Activated naive CD4-positive, alpha-beta T cell (primary cell): ENCODE measurements around the gene VPS11.

ENCODE experiments used
- DNase-seq, 4 experiments: peaks; one replicate each; lab custom pipeline; 2025; lab: John Stamatoyannopoulos, UW

The VPS11 gene

DNA sequence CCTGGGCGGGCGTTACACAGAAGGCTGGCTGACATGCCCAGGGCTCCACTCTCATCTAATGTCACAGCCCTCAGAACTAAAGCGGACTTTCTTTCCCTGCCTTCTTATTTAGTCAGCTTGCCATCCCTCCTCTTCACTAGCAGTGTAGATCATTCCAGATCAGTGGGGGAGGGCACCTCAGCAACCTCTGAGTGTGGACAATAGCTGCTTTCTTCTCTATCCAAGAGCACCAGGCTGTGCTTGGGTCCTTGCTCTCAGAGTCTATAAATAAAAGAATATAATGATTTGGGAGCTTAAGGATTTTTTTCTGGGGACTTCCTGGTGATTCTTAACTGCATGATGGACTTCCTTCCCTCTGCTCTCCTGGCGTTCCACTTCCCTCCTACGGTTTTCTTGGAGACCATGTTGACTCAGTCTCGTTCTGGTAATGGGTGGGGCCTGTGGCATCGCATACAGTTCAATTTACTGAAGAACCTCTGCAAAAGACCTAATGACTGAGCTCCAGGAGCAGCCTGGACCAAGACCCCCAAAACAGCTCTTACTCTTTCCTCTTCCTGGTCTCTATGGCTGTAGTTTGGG, 14.2 kb downstream of the VPS11 start:
- DNase-seq = no peak

DNA sequence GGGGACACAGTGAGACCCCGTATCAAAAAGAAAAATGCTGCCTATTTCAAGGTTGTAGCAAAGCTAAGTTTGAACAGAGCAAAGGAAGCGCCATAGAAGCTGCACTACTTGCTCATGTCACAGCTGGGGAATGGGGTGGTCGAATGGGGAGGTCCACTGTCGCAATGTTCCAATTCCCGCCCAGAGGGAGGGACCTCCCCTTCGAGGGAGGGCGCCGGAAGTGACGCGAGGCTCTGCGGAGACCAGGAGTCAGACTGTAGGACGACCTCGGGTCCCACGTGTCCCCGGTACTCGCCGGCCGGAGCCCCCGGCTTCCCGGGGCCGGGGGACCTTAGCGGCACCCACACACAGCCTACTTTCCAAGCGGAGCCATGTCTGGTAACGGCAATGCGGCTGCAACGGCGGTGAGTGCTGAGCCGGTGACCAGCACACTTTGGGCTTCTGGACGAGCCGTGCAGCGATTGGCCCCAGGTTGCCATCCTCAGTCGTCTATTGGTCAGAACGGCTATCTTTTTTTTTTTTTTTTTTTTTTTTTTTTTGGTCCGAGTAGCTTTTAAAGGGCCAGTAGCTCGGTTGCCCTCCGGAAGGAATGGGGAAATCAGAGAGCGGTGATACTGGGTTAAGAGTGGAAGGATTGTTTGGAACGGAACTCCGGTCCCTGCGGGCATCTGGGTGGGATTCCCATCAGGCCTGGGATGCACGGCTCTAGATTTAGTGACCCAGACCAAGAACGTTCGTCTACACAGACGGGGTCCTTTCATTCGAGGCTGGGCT, 17.2 kb downstream of the VPS11 start, which contains the start of gene HMBS:
Gene HMBS, plus strand, starts transcription at position 219 of the 774 bp plus-strand sequence. Its CDS starts 153 bp downstream, at position 372.
- peak; percentile 62 to 80 (median 76) for DNase-seq

DNA sequence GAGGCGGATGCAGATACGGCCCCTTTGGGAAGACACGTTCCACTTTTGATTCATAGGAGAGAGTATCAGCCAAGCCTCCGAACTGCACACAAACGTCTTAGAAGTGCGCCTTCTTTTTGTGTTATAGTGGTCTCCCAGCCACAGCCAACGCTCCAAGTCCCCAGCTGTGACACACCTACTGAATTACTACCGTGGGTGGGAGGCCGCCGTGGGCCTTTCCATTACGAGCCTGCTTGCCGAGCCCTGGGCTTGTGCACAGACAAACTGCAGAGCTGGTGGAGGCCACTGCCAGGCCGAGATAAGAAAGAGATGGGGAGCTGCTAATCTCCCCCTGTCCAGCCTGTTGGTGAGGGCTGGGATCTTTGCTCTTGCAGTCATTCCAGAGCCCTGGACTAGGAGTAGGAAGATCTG, 17.8 kb downstream of the VPS11 start:
- no peak for DNase-seq

DNA sequence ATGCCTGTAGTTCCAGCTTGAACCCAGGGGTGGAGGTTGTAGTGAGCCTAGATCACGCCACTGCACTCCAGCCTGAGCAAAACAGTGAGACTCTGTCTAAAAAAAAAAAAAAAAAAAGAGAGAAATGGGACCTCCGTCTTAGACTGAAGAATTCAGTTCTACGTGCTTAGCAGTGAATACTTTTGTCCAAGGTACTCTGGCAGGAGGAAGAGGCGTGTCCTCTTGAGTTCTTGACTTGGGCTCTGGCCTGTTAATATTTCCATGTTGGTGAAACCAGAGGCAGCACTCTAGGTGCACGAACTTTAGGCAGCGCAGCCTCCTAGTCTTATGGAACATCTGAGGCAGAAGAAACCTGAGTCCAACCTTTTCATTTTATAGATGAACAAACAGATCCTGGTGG, 19.5 kb downstream of the VPS11 start:
- no peak for DNase-seq

DNA sequence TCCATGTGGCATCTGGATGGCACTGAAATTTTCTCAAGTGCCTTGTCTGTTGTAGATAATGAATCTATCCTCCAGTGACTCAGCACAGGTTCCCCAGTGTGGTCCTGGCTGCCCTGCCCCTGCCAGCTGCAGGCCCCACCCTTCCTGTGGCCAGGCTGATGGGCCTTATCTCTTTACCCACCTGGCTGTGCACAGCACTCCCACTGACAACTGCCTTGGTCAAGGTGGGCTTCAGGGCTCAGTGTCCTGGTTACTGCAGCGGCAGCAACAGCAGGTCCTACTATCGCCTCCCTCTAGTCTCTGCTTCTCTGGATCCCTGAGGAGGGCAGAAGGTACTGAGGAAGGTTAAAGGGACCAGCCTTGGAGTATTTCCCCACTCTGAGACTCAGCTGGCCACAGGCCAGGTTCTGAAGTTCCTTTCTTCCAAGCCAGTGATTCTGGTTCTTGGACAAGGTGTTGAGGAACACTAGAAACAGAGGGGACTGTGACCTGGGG, 20.2 kb downstream of the VPS11 start:
- no peak for DNase-seq

DNA sequence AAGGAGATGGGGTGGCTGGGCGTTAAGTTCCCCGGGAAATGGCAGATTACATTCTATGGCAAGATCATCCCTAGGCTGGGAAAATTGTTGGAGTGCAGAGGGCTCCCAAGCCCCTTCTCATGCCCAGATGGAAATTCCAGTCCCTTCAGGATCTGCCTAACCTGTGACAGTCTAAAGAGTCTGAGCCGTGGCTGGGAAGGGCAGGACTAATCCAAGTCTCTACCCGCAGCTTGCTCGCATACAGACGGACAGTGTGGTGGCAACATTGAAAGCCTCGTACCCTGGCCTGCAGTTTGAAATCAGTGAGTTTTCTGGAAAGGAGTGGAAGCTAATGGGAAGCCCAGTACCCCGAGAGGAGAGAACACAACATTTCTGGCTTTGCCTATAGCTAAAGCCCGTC, 20.8 kb downstream of the VPS11 start:
- no peak for DNase-seq

DNA sequence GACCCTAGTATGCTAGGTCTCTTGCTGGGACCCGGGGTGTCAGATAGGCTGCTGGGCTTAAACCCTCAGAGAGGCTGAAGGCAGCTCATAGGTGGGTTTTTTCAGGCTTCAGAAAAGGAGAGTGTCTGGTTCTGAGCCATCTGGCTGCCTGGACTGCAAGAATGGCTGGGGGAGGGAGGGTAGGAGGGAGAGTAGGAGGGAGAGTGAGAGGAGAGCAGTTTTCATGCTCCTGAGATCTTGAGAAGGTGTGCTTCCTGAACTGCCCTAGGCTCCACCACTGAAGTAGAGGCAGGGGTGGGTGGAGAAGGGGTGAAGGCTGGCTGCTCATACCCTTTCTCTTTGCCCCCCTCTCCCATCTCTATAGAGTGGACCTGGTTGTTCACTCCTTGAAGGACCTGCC, 21.7 kb downstream of the VPS11 start:
- DNase-seq = no peak

DNA sequence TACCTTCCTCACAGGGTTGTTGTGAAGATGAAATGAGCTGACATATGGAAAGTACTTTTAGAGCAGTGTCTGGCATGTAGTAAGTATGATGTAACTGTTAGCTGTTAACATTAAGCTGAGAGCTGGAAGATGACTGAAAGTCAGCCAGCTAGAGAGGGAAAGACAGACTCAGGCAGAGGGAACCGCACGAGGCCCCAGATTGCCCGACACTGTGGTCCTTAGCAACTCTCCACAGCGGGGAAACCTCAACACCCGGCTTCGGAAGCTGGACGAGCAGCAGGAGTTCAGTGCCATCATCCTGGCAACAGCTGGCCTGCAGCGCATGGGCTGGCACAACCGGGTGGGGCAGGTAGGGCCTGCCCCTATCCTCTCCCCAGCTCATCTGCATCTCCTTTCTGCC, 23.6 kb downstream of the VPS11 start:
- no peak for DNase-seq

DNA sequence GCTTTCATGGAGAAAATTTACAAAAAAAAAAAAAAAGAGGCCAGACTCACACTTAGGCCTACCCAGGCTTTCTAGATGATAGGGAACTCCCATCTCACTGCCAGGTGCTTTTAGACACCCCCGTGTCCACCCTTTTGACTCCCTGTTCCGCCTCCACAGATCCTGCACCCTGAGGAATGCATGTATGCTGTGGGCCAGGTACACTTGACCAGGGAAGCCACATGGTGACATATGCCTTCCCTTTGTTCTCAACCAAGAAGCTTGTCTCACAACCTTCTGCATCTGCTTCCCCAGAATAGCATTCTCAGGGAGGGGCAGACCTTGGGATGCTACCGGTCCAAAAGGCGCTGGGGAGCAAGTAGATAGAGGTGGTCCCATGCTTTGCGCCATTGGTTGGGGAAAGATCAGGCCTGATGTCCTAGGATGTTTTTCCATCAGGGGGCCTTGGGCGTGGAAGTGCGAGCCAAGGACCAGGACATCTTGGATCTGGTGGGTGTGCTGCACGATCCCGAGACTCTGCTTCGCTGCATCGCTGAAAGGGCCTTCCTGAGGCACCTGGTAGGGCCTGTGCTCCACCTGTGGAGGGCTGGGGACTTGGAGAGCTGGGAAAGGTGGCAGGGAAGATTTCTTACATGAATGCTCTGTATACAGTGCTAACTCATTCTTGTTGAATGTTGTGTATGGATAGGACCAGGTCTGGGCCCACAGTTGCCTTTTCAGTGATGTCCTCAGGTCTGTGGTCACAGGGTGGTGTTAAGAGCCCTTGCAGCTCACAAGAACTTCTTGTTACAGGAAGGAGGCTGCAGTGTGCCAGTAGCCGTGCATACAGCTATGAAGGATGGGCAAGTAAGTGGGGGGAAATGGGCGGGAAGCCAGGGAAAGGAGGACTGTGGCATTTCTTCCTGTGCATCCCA, 24.6 kb downstream of the VPS11 start:
- no peak for DNase-seq

DNA sequence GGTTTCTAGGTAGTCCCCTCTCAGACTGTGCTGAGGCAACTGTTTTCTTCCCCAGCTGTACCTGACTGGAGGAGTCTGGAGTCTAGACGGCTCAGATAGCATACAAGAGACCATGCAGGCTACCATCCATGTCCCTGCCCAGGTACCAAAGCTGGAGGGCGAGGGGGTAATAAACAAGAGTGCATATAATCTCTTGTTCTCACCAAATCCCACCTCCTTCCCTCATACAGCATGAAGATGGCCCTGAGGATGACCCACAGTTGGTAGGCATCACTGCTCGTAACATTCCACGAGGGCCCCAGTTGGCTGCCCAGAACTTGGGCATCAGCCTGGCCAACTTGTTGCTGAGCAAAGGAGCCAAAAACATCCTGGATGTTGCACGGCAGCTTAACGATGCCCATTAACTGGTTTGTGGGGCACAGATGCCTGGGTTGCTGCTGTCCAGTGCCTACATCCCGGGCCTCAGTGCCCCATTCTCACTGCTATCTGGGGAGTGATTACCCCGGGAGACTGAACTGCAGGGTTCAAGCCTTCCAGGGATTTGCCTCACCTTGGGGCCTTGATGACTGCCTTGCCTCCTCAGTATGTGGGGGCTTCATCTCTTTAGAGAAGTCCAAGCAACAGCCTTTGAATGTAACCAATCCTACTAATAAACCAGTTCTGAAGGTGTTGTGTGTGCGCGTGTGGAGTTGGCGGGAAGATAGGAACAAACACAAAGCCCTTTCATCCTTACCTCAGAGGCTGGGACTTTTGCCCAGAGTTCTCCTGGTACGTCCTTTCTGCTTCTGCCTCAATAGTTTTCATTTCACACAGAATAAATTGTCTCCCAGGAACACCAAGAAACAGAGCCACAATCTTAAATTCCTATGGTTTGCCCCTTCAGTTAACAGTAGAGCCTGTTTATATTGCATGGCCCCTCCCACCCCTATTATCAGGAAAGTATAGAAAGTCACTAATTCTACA, 25.5 kb downstream of the VPS11 start:
- no peak for DNase-seq

DNA sequence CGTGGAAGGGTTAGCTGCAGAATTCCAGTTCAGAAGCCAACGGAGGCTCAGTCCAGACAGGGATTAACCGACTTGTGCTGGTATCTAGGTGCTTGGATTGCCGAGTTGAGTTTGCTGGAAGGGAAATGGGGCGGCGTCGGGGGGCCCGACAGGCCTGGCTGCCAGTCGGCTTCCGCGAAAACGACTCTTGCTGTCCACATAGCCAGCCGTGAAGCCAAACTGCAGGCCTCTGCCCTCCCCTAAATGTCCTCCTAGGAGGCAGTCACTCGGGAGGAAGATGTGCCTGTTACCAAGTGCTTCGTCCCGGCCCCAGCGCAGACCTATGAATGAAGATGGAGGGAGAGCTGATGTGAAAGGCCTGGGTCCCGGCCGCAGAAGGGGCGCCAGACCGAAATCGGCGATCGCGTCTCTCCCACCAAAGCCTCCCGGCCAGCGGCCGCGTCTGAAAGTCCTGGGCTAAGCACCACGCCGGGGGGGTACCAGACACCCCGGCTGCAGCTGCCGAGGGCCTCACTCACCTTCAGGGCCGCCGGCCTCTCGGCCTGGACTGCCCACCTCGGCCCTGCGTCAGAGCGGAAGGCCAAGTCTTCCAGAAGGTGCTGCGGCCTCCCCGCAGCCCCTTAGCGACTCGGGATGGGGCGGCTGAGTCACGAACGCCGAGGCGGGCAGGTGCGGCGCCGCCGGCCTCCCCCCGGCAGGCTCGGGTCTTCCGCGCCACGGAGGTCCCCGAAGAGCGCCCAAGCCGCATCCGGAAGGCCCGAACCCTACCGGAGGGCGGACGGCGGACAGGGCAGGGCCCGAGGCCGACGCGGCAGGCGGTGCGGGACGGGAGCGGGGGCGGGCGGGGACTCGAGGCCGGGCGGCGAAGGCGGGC, 26.6 kb downstream of the VPS11 start:
- DNase-seq = peak in 1 of 4 experiments; percentile 51

DNA sequence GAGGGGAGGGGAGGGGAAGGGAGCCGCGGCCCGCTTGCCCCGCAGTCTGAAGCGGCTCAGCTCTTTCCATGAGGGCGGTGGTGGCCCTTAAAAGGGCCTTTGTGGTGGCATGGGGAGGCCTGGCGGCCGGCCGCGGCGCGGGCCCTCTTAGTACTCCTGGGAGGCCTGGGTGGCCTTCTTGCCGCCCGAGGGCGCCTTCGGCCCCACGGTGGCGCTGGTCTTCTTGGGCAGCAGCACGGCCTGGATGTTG, 27.1 kb downstream of the VPS11 start:
- DNase-seq = peak in 2 of 4 experiments; percentile 43 to 58

DNA sequence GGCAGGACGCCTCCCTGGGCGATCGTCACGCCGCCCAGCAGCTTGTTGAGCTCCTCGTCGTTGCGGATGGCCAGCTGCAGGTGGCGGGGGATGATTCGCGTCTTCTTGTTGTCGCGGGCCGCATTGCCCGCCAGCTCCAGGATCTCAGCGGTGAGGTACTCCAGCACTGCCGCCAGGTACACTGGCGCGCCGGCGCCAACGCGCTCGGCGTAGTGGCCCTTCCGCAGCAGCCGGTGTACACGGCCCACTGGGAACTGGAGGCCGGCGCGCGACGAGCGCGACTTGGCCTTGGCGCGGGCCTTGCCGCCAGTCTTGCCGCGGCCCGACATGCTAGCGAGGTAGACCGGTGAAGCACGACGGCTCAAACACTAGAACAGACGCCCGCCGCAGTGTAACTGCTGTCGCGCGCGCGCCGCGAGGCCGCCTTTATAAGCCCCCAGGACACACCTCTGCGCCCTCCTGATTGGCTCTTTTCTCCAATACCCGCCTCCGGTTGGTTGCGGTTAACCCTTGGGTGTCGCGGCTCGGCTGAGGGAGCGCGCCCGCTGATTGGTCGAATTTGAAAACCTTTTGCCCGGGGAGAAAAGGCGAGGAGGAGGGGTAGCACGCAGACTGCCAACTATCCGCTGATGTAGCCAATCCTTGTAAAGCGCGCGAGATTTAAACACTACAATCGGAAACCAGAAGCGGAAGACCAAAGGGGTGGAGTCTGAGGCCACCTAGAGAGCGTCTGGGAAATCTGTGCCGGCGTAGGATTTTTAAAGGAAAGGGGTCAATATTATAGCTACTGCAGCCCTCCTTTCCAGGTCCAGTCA, 27.7 kb downstream of the VPS11 start:
- DNase-seq = peak; percentile 97 to 99 (median 98)

DNA sequence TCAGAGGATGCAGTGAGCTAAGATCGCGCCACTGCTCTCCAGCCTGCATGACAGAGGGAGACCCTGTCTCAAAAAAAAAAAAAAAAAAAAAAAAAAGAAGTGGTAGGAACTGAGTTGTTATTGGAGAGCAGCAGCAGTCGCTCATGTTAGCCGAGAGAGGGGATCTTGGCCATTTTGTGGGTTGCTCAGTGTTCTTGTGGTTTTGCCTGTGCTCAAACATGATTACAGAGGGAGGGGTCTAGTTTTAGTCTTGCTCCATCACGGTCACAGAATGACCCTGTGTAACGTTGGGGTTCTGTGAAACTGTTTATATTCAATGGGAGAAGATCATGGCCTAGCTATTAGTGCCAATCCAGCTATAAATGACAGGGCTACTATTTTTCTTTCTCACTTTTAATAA, 32.1 kb downstream of the VPS11 start:
- no peak for DNase-seq

DNA sequence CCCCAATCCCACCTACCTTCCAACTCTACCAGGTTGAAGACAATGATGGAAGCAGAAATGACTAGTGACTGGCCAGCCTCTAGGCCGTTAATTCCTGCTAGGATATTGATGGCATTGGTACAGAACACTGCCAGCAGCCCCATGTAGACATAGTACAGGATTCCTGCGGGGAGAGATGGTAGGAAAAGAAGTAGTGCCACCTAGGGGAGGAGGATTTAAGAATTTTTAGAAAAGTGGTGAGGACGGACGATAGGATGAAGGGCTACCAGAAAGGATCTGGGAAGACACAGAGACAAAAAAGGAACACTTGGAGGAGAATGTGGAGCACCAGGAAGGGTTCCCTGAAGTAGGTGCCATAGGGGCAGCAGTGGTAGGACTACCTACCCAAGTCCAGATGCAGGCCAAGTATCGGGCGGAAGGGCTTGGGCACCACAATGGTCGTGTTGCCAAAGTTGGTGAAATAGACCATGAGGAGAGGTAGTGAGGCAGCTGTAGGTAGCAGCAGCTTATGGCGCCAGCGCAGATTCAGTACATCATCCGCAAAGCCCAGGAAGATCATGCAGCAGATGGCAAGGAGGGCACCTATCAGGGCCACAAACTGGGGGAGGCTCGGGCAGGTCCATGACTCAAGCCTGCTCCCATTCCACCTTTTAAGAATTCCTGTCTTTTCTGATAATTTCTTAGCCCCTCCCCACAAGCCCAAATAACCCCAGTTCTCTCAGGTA, 32.8 kb downstream of the VPS11 start:
- no peak for DNase-seq

DNA sequence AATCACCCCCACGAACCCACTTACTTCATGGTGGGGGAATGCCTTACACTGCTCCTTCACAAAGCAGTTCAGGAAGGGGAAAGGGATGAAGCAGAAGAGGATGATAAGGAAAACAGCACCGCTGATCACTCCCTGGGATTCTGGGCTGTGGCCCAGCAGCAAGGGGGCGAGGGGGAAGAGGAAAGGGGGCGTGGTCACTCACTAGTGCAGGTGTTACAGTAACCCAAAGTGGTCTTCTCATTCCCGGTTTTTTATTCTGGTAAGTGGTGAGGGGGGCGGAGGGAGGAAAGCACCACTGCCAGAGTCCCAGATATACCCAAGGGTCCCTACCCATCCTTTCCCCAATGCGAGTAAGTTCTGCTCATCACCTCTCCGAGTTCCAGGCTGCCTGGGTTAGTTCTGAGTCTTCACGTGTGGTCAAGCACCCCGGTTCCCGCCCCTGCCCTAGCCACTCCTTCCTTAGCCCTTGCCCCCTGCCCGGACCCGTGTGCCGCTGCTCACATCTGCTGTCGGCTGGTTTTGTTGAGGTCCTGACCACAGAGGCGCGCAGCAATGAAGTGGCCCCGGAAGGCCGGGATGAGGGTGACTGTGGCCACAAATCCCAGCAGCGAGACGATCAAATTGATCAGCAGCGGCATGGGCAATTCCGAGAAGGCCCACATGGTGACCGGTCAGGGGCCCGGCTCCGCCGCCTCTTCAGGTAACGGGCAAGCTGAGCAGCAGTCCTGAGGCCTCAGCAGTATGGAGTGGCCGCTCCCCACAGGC, 33.6 kb downstream of the VPS11 start:
- DNase-seq = no peak

DNA sequence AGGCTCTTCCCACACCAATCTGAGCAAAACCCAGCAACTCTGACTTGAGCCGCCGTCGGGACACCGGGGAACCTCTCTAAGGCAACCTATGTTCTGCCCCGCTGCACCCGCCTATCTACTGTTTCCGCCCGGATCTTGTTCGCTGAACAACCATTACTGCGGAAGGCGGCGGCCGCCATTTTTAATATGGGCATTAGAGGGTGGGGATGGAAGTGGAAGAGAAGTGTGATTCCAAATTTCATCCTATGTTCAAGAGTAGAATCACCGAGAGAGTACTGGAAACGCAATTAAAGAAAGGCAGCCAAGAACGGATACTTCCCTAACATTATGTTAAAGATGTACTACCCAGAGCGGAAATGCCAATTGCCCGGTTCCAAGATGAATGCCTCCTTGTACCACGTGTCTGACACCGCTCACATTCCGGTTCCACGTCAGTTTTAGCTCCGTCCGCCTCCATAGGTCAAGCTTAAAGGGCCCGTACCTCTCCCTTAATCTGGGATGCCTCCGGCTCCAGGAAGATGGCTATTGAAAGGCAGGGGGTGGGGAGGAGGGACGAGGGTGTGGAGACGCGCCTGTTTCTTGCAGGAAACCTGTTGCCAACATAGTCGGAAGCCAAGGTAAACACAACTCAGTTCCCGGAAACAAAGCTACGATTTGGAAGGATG, 34.3 kb downstream of the VPS11 start, which contains the start of gene DPAGT1:
Gene DPAGT1, minus strand, starts transcription at position 95 of the 665 bp plus-strand sequence. CDS start 198 bp downstream, outside the sequence.
- peak; percentile 50 to 78 (median 64) for DNase-seq
